Posterior vena cava (tissue), 2 donors: Measurements from ENCODE around the gene ANP32E. TPM values are rescaled to one million over a fixed set of nuclear protein-coding genes. Genes with fewer than 3 reads are reported as not detected.
A peak's percentile ranks its signal among the peaks of the same experiment; 100 is the strongest.
"Not testable (repeated sequence)": the region's sequence is repeated elsewhere in the genome, so short reads cannot be mapped to it uniquely, and the experiment has no call there.

Experiments used
- DNase-seq: peaks from one replicate; pipeline ENCODE4 v3.0.0-alpha.2; 2020; ENCODE audit warnings: low spot score
- intact Hi-C, 2 donors: fragments of 100-400 bp; cut with DNase I; formaldehyde crosslinking; loops; one replicate each; pipeline versions ENCODE4 v1.14.1 to v1.14.2; 2022 to 2023
- total RNA-seq, 2 donors: library from RNA; stranded (reverse); fragmentation: NEBNext Ultra II Directional; extraction: Animal tissue kit (Norgen Biotek cat#: 25700); gene quantifications; one replicate each; pipeline ENCODE4 v1.2.1, GENCODE V29; 2021
- donor health status: DM: yes; HTN: yes; CAD: no.
- donor health status: DM: yes; HTN: yes; CAD: no.

The ANP32E gene
- total RNA-seq, 2 donors from 2014 or later = 28.0 to 36.6 TPM

DNA sequence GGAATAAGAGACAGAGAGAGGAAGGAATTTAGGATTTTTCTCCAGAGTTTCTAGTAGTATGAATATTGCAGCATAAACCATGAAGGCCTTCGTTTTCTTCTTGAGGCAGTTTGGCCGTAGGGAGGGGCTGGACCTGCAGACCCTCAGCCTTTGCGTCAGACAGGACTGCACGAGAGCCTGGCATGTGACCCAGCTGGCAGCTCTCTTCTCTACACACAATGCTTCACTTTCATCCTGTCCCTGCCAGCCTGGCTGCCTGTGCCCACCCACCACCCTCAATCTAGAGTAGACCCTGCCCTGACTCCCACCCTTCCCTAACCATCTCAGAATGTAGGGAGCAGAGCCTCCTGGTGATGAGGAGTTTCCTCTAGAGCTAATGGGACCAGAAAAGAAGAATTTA lies 23.3 kb upstream of the ANP32E start:
- intact Hi-C loops = no loop called here
- DNase-seq = peak; percentile 25

GRCh38 chr1:150257624-150258585 lies 22.0 kb upstream of the ANP32E start, which contains the start of gene CA14:
TSS of gene CA14 (plus strand) at chr1:150257774. CDS start at chr1:150258129, 355 bp downstream.
- no peak for DNase-seq
- intact Hi-C loops = no loop called here

DNA sequence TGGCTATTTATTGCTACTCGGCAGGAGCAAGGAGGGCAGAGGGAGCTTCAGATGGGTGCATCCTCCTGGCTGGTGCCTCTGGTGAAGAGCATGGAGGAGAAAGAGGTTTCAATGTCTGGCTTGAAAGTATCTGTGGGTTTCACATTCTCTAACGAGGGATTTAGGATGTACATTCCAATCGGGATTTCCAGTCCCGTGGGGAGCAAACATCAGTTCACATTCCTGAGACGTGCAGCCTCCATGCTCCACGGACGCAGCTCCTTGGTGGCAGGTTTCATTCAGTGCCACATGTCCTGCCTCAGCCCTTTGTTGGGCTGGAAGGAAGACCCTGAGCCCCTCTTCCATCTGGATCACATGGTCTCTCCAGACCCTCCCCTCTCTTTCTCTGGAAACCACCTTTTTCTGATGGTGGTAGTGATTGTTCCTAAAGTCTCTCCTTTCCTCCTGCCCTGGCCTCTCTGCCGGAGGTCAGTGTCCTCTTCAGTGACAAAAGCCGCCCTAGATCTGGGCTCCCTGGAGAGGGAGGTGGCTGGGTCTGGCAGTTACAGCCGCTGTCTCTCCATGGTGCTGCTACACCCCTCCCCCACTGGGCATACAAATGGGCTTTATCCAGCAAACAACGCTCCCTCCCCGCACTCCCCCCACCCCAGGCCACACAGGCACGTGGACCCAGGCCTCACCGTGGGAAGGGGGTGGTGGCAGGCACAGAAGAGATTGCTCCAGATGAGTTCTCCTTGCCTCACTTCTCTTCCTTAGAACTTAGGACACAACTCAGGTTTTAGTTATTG lies 20.8 kb upstream of the ANP32E start:
- intact Hi-C loops = no loop called here

DNA sequence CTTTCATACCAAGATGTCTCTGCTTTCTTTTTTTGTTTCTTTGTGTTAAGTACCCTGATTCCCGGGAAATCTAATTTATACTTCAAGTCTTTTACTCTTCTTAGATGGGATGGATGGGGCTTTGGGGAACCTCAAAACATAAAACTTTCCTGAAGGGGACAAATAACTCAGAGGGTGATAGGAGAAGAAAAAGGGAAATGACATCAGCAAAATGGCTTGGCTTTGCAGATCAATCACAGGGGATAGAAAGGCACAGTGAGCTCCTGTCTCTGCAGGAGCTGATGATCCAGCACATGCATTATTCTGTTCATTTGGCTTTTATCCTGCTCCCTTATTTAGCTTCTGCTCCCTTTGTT lies 20.3 kb upstream of the ANP32E start:
- DNase-seq = no peak

More for the DNA sequence above, 20.8 kb upstream of the ANP32E start:
- DNase-seq = no peak

DNA sequence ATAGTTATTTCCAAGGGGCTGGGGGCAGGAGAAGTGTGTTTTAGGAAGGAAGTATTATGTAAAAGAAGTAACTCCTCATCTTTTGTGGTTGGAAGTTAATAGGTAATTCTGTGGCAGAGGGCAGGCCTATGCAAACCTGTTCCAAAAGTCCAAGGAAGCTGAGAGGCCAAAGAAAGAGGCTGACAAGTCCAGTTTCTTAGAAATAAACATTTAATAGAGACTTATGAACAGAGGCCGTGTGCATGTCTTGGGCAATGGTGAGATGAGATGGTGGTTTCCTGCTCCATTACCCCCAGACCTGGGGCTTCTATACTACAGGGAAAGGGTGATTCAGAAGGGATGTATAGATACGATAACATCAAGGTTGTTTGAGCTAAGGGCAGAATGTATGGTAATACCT lies 14.0 kb upstream of the ANP32E start:
- intact Hi-C loops = loop anchor here in 1 of 2 donors (5.0 kb wide), 1 partner anchor 303 kb away; no protein-coding TSS in a partner anchor

More for the DNA sequence above, 20.3 kb upstream of the ANP32E start:
- intact Hi-C loops = no loop called here

DNA sequence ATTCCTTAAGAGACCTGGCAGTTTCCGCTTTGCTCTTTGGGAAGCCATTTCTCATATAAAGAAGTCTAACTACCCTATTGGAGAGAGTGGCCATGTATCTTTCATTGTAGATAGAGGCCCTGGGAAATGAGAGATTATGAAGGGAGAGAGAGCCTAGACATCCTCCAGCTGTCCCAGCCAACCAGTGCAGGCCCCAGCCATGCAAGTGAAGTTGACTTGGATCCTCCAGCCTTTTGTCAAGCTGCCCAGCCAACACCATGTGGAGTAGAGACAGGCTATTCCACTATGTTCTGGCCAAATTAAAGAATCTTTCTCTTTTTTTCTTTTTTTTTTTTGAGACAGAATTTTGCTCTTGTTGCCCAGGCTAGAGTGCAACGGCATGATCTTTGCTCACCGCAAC lies 7.1 kb upstream of the ANP32E start:
- no peak for DNase-seq
- intact Hi-C loops = no loop called here

More for the DNA sequence above, 14.0 kb upstream of the ANP32E start:
- no peak for DNase-seq

GRCh38 chr1:150237746-150238145 lies 1.8 kb upstream of the ANP32E start:
- no peak for DNase-seq

DNA sequence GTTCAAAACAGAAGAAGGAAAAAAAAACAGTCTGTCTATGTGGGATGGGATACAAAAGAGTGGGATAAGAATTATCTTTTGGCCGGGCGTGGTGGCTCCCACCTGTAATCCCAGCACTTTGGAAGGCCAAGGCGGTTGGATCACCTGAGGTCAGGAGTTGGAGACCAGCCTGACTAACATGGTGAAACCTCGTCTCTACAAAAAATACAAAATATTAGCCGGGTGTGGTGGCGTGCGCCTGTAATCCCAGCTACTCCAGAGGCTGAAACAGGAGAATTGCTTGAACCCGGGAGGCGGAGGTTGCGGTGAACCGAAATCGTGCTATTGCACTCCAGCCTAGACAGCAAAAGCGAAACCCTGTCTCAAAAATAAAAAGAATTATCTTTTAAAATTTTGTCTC lies 1.3 kb upstream of the ANP32E start:
- intact Hi-C loops, DNase-seq: not testable (repeated sequence)

More at GRCh38 chr1:150237746-150238145, 1.8 kb upstream of the ANP32E start:
- intact Hi-C loops = no loop called here

GRCh38 chr1:150236614-150237100 lies 745 bp upstream of the ANP32E start:
- intact Hi-C loops = no loop called here
- DNase-seq = no peak

GRCh38 chr1:150235294-150235851 lies 539 bp downstream of the ANP32E start:
- DNase-seq = peak; percentile 81
- intact Hi-C loops = no loop called here

- DNase-seq = peak; percentile 94
- intact Hi-C loops = no loop called here
These were observed 1.2 kb downstream of the ANP32E start for GRCh38 chr1:150234566-150235293.

DNA sequence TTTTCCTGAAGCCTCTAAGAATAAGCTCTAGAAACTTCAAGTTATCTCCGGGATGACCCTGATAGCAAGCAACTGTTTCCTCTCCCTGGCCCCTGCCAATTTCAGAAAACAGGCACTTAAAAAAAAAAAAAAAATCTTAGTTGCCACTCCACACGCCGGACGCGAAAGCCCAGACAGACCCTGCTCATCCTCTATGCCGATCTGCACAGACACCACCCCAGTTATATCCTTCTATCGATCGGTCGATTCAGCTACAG lies 1.7 kb downstream of the ANP32E start:
- intact Hi-C loops = no loop called here
- DNase-seq = no peak

DNA sequence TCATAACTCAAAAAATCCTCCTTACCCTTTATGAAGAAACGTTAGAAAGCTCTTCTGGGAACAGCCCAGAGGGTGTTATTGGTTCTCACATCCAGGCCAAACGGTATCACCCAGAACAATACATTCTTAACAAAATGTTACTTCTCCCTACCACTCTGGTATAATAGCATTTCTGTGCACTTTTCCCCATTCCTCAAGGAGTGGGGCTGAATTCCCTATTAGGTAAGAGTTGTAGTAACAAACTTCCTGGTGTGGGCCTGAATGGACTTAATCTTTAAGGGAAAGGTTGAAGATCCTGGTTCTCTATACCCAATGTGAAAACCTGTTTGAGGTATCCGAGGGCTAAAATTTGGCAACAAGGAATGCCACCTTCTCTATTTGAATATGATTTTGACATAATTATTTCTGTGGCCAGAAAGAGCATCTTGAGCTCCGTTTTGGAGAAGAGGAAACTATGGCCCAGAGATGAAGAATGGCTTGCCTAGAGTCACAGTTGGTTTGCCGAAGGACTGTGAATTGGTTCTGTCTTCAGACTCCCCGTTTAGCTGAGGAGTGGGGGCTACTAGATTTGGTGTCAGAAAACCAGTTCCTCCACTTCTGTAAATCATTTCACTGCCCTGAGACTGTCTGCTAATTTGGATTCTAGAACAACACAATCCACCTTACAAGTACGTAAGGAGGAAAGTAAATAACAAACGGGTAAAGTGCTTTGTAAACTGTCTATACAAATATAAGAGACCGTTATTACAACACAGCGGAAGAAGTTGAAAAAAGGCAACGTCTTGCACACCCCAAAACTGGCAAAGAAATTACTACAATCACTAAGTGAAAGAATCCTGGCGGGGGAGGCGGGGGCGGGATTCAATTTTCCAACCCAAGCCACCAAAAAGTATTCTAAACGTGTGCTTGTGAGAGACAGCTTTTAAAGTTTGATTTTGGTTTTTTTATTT lies 2.3 kb downstream of the ANP32E start:
- intact Hi-C loops = no loop called here
- no peak for DNase-seq

DNA sequence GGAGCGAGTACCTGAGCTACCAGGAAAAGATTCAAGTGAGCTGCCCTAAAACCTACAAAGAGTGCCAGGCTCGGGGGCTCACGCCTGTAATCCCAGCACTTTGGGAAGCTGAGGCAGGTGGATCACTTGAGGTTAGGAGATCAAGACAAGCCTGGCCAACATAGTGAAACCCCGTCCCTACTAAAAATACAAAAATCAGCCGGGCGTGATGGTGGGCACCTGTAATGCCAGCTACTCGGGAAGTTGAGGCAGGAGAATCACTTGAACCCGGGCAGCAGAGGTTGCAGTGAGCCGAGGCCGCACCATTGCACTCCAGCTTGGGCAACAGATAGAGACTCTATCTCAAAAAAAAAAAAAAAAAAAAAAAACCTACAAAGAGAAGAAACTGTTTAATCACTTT lies 3.0 kb downstream of the ANP32E start:
- intact Hi-C loops, DNase-seq: not testable (repeated sequence)

GRCh38 chr1:150228246-150228645 lies 7.7 kb downstream of the ANP32E start:
- intact Hi-C loops, DNase-seq: not testable (repeated sequence)

DNA sequence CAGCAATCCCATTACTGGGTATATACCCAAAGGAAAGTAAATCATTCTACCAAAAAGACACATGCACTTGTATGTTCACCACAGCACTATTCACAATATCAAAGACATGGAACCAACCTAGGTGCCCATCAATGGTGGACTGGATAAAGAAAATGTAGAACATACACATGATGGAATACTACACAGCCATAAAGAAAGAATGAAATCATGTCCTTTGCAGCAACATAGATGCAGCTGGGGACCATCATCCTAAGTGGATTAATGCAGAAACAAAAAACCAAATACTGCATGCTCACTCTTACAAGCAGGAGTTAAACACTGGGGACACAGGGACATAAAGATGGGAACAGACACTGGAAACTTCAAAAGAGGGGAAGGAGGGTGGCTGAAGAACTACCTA lies 8.7 kb downstream of the ANP32E start:
- no peak for DNase-seq
- intact Hi-C loops = no loop called here

GRCh38 chr1:150226486-150226885 lies 9.4 kb downstream of the ANP32E start:
- DNase-seq = no peak
- intact Hi-C loops = no loop called here

DNA sequence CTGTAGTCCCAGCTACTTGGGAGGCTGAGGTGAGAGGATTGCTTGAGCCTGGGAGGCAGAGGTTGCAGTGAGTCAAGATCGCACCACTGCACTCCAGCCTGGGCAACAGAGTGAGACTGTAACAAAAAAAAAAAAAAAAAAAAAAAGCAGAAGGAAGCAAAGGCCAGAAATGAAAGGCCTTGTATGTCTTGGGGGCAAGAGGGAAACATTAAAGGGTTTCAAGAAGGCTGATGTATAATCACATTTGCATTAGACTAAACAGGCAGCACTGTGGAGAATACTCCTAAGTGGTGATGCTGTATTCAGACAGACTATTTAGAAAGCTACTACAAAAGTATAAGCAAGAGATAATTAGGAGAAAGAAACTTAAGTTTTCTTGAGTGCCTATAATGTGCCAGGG lies 10.4 kb downstream of the ANP32E start:
- intact Hi-C loops = no loop called here
- no peak for DNase-seq
